Tibial nerve (tissue), 4 donors: ENCODE measurements around the gene RASAL3. TPM values are rescaled to one million over a fixed set of nuclear protein-coding genes. Genes with fewer than 3 reads are reported as not detected.

ENCODE experiments used
- DNase-seq, 2 donors: peaks; one replicate each; pipeline ENCODE4 v3.0.0-alpha.2; 2019; ENCODE audit warnings: low spot score in 2 of 2
- H3K27ac ChIP-seq, 4 donors: fragments of 200-600 bp; sonication (generic) in 3 of 4; one replicate each; pipeline ENCODE4 v1.5.1; 2017 to 2019; ENCODE audit warnings: mild to moderate bottlenecking in 1 of 4
- H3K27me3 ChIP-seq, 2 donors: fragments of 200-600 bp; sonication (generic) in 1 of 2; one replicate each; pipeline versions ENCODE4 v1.5.1 to v1.6.0; 2017 to 2019
- H3K36me3 ChIP-seq, 3 donors: fragments of 200-600 bp; sonication (generic); one replicate each; pipeline ENCODE4 v1.5.1; 2018 to 2019
- H3K4me1 ChIP-seq, 4 donors: fragments of 200-600 bp; sonication (generic) in 3 of 4; one replicate each; pipeline ENCODE4 v1.5.1; 2017 to 2019
- H3K4me3 ChIP-seq, 4 donors: fragments of 200-600 bp; sonication (generic) in 3 of 4; one replicate each; pipeline ENCODE4 v1.5.1; 2017 to 2019; ENCODE audit warnings: mild to moderate bottlenecking in 1 of 4, moderate library complexity in 1 of 4
- H3K9me3 ChIP-seq, 4 donors: fragments of 200-600 bp; sonication (generic) in 3 of 4; one replicate each; pipeline ENCODE4 v1.5.1; 2017 to 2019
- CTCF ChIP-seq, 5 experiments: fragments of 200-600 bp in 3 of 5; fragments of 450-650 bp in 2 of 5; sonication (generic) in 3 of 5; IDR thresholded peaks; one replicate each; pipeline ENCODE4 v1.5.1; 2016 to 2019; ENCODE audit warnings: antibody characterized with exemption in 5 of 5, mild to moderate bottlenecking in 3 of 5, moderate library complexity in 2 of 5
- EP300 ChIP-seq, 2 donors: sonication (generic); formaldehyde crosslinking; IDR thresholded peaks; one replicate each; pipeline ENCODE4 v1.6.1; 2017; ENCODE audit warnings: antibody characterized with exemption in 2 of 2, mild to moderate bottlenecking in 1 of 2
- POLR2A ChIP-seq, 2 donors: fragments of 450-650 bp; IDR thresholded peaks; one replicate each; pipeline ENCODE4 v1.6.1; 2017; ENCODE audit warnings: antibody characterized with exemption in 2 of 2, mild to moderate bottlenecking in 2 of 2, moderate library complexity in 2 of 2
- WGBS, 2 donors: methylation state at CpG; one replicate each; pipeline ENCODE4 v1.1.5; 2018; 5-methylcytosine and 5-hydroxymethylcytosine counted together
- total RNA-seq, 4 donors: library from RNA; depleted of rRNA; stranded (reverse); fragments of >200 nt; gene quantifications; one replicate each; pipeline ENCODE4 v1.1.0, GENCODE V29; 2016

Gene RASAL3
- total RNA-seq, 4 donors from 2014 or later = 2.9 to 6.6 (median 4.3) TPM

GRCh38 chr19:15424121-15424520 lies 40.2 kb downstream of the RASAL3 start:
- Histone ChIP-seq H3K9me3 (peaks cover 0 to 6% (median 0%) of the 10 kb centered on the region in 4 donors), H3K27ac (no peak overlapping the region), H3K4me1 (peaks cover 0 to 15% (median 3%) of the 10 kb centered on the region in 4 donors), H3K4me3 (no peak overlapping the region), H3K27me3 (no peaks in the 10 kb centered on the region), H3K36me3 (peaks cover 4 to 80% (median 34%) of the 10 kb centered on the region in 3 donors)
- WGBS, 2 donors = 89 to 94% methylated on average over 12 to 13 of the region's 13 CpGs
- TF ChIP-seq POLR2A (IDR thresholded peaks at IDR 0.05) = no peak
- DNase-seq = no peak

- peaks cover 0 to 6% (median 0%) of the 10 kb centered on the region in 4 donors for H3K9me3 ChIP-seq
- 98 to 100% methylated on average over 6 of the region's 6 CpGs for WGBS, 2 donors
- H3K27me3 ChIP-seq = no peaks in the 10 kb centered on the region
- H3K36me3 ChIP-seq = peaks cover 4 to 70% (median 33%) of the 10 kb centered on the region in 3 donors
- no peak for DNase-seq
- H3K4me1 ChIP-seq = peaks cover 0 to 9% (median 3%) of the 10 kb centered on the region in 4 donors
- no peak overlapping the region for H3K4me3 ChIP-seq
- no peak overlapping the region for H3K27ac ChIP-seq
- TF ChIP-seq POLR2A (IDR thresholded peaks at IDR 0.05) (no peak), CTCF (IDR thresholded peaks at IDR 0.05) (no peak), EP300 (IDR thresholded peaks at IDR 0.05) (no peak)
Measured at GRCh38 chr19:15423130-15423529, 41.2 kb downstream of the RASAL3 start.

- TF ChIP-seq POLR2A (IDR thresholded peaks at IDR 0.05) (no peak), CTCF (IDR thresholded peaks at IDR 0.05) (no peak), EP300 (IDR thresholded peaks at IDR 0.05) (no peak)
- 87 to 92% methylated on average over 20 to 22 of the region's 22 CpGs for WGBS, 2 donors
- DNase-seq = no peak
- Histone ChIP-seq H3K27me3 (no peaks in the 10 kb centered on the region), H3K9me3 (peaks cover 0 to 6% (median 0%) of the 10 kb centered on the region in 4 donors), H3K27ac (no peak overlapping the region), H3K36me3 (peaks cover 4 to 64% (median 30%) of the 10 kb centered on the region in 3 donors), H3K4me1 (peaks cover 0 to 16% (median 5%) of the 10 kb centered on the region in 4 donors), H3K4me3 (no peak overlapping the region)
Measured at GRCh38 chr19:15422296-15423075, 41.9 kb downstream of the RASAL3 start.

- TF ChIP-seq CTCF (IDR thresholded peaks at IDR 0.05) = no peak
- no peak for TF ChIP-seq POLR2A (IDR thresholded peaks at IDR 0.05)
- TF ChIP-seq EP300 (IDR thresholded peaks at IDR 0.05) = no peak
- Histone ChIP-seq H3K4me1 (peaks cover 0 to 23% (median 12%) of the 10 kb centered on the region in 4 donors), H3K27me3 (no peaks in the 10 kb centered on the region), H3K27ac (no peak overlapping the region), H3K9me3 (peaks cover 0 to 6% (median 0%) of the 10 kb centered on the region in 4 donors), H3K36me3 (peaks cover 4 to 57% (median 23%) of the 10 kb centered on the region in 3 donors), H3K4me3 (no peak overlapping the region)
- no peak for DNase-seq
- WGBS, 2 donors = 79 to 80% methylated on average over 15 of the region's 15 CpGs
Measured at GRCh38 chr19:15421721-15422260, 42.6 kb downstream of the RASAL3 start.

GRCh38 chr19:15421136-15421695 lies 43.1 kb downstream of the RASAL3 start:
- DNase-seq = no peak
- Histone ChIP-seq H3K36me3 (peaks cover 4 to 51% (median 18%) of the 10 kb centered on the region in 3 donors), H3K4me3 (no peak overlapping the region), H3K9me3 (peaks cover 0 to 6% (median 0%) of the 10 kb centered on the region in 4 donors), H3K4me1 (peaks cover 0 to 28% (median 17%) of the 10 kb centered on the region in 4 donors), H3K27ac (no peak overlapping the region), H3K27me3 (no peaks in the 10 kb centered on the region)
- WGBS, 2 donors = 61 to 72% methylated on average over 12 of the region's 12 CpGs
- no peak for TF ChIP-seq POLR2A (IDR thresholded peaks at IDR 0.05)
- TF ChIP-seq EP300 (IDR thresholded peaks at IDR 0.05) = no peak
- TF ChIP-seq CTCF (IDR thresholded peaks at IDR 0.05) = no peak
